ENCODE results near the gene PHC1.

DNA sequence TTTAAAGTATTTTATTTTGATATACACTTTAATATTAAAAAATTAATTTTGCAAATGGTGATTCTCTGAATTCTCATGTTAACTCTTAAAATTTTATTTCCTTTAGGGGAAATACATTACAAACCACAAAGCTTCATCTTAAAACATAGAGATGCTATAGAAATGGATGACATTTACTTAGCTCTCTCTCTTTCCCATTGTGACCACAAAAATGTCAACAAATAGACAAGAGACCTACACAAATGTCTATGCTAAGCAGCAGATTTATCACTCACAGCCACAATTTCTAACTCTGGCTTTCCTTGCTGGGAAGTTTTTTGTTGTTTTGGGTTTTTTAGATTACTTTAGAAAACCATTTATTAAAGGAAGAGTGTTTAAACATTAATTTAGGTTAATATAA is 19.9 kb upstream of the PHC1 start:
- no peak for TF ChIP-seq POLR2A (IDR thresholded peaks at IDR 0.05; ENCODE audit: low read depth, low read length)
- TF ChIP-seq POLR2AphosphoS5 (IDR thresholded peaks at IDR 0.05; ENCODE audit: low read depth, low read length): no peak
- no peak for TF ChIP-seq POU2F2 (IDR thresholded peaks at IDR 0.05; ENCODE audit: low read depth, low read length)
- TF ChIP-seq TAF1 (IDR thresholded peaks at IDR 0.05; ENCODE audit: low read depth, low read length): no peak
- TF ChIP-seq SPI1 (IDR thresholded peaks at IDR 0.05; ENCODE audit: low read depth, low read length): no peak
